GM23338 (cell line): ENCODE measurements around the gene TRMT44. TPM values are rescaled to one million over a fixed set of nuclear protein-coding genes. Genes with fewer than 3 reads are reported as not detected.

Experiments
- ATAC-seq: fragments of 200-7000 bp; cut with Tn5 transposase; 3 replicates; pipeline ENCODE4 v1.9.1; 2020
- DNase-seq: peaks from one replicate; pipeline ENCODE4 v3.0.0-alpha.2; 2015; ENCODE audit warnings: low spot score
- H2AFZ ChIP-seq: fragments of 200-600 bp; sonication (generic); 2 replicates; pipeline ENCODE4 v1.8.0; 2016; ENCODE audit warnings: antibody characterized with exemption, mild to moderate bottlenecking, moderate library complexity
- H3F3A ChIP-seq: fragments of 200-600 bp; sonication (generic); replicated peaks from 2 replicates; pipeline ENCODE4 v1.8.0; 2017; ENCODE audit warnings: antibody characterized with exemption, mixed run types, low read depth
- H3K27ac ChIP-seq: fragments of 200-600 bp; sonication (generic); 2 replicates; pipeline ENCODE4 v1.6.1; 2016; ENCODE audit warnings: low read depth
- H3K27me3 ChIP-seq: fragments of 200-600 bp; sonication (generic); 2 replicates; pipeline ENCODE4 v1.8.0; 2016; ENCODE audit warnings: mild to moderate bottlenecking, mixed run types, moderate library complexity; ENCODE audit not compliant: insufficient read depth
- H3K36me3 ChIP-seq: fragments of 200-600 bp; sonication (generic); 2 replicates; pipeline ENCODE4 v1.8.0; 2016; ENCODE audit warnings: mild to moderate bottlenecking; ENCODE audit not compliant: insufficient read depth
- H3K4me1 ChIP-seq: fragments of 200-600 bp; sonication (generic); 2 replicates; pipeline ENCODE4 v1.8.0; 2016; ENCODE audit warnings: mild to moderate bottlenecking, moderate library complexity; ENCODE audit not compliant: insufficient read depth
- H3K4me2 ChIP-seq: fragments of 200-600 bp; sonication (generic); 2 replicates; pipeline ENCODE4 v1.7.1; 2017; ENCODE audit warnings: mixed run types
- H3K4me3 ChIP-seq: fragments of 200-600 bp; sonication (generic); 2 replicates; pipeline ENCODE4 v1.6.1; 2016; ENCODE audit warnings: mixed run types
- H3K79me2 ChIP-seq: fragments of 200-600 bp; sonication (generic); replicated peaks from 2 replicates; pipeline ENCODE4 v1.8.0; 2017; ENCODE audit warnings: mild to moderate bottlenecking; ENCODE audit not compliant: insufficient read depth
- H3K9me2 ChIP-seq: fragments of 200-600 bp; sonication (generic); 2 replicates; pipeline ENCODE4 v1.8.0; 2017; ENCODE audit not compliant: insufficient read depth
- H4K20me1 ChIP-seq: fragments of 200-600 bp; sonication (generic); replicated peaks from 2 replicates; pipeline ENCODE4 v1.8.0; 2017; ENCODE audit warnings: mild to moderate bottlenecking; ENCODE audit not compliant: insufficient read depth
- H3K27ac Mint-ChIP-seq: 2 replicates; pipeline ENCODE4 v1.8.0; 2020; ENCODE audit warnings: inconsistent platforms, mild to moderate bottlenecking, moderate library complexity, mixed read lengths
- H3K27me3 Mint-ChIP-seq: 3 replicates; pipeline ENCODE4 v1.8.0; 2022; ENCODE audit warnings: low read depth, mild to moderate bottlenecking, moderate library complexity, mixed read lengths, inconsistent platforms; ENCODE audit not compliant: insufficient read depth, poor library complexity
- H3K36me3 Mint-ChIP-seq: 3 replicates; pipeline ENCODE4 v1.8.0; 2021; ENCODE audit warnings: low read depth, mild to moderate bottlenecking, inconsistent platforms, moderate library complexity, mixed read lengths
- H3K4me1 Mint-ChIP-seq: 3 replicates; pipeline ENCODE4 v1.8.0; 2020; ENCODE audit warnings: mild to moderate bottlenecking, inconsistent platforms, mixed read lengths
- H3K4me3 Mint-ChIP-seq: 3 replicates; pipeline ENCODE4 v1.8.0; 2021; ENCODE audit warnings: moderate library complexity, mild to moderate bottlenecking, inconsistent platforms, mixed read lengths
- H3K9me3 Mint-ChIP-seq: 3 replicates; pipeline ENCODE4 v1.8.0; 2020; ENCODE audit warnings: moderate library complexity, mild to moderate bottlenecking, inconsistent platforms, mixed read lengths
- CREB1 ChIP-seq: fragments of 250-450 bp; sonication (Bioruptor Pico); IDR thresholded peaks from 2 replicates; pipeline ENCODE4 v1.5.0; 2020; ENCODE audit warnings: low read depth, mild to moderate bottlenecking, moderate library complexity
- ETS1 ChIP-seq: IDR thresholded peaks from 2 replicates; pipeline ENCODE4 v1.6.1; 2016; ENCODE audit warnings: antibody characterized with exemption
- EZH2 ChIP-seq: fragments of 200-600 bp; sonication (generic); IDR thresholded peaks from one replicate; pipeline ENCODE4 v1.8.0; 2017; ENCODE audit warnings: antibody characterized with exemption, mild to moderate bottlenecking, low read depth; ENCODE audit not compliant: unreplicated experiment
- EZH2phosphoT487 ChIP-seq: fragments of 200-600 bp; sonication (generic); IDR thresholded peaks from one replicate; pipeline ENCODE4 v1.8.1; 2018; ENCODE audit warnings: antibody characterized with exemption; ENCODE audit not compliant: unreplicated experiment
- JUNB ChIP-seq: IDR thresholded peaks from one replicate; pipeline ENCODE4 v1.6.1; 2016; ENCODE audit warnings: antibody characterized with exemption; ENCODE audit not compliant: unreplicated experiment
- NANOG ChIP-seq: IDR thresholded peaks from 2 replicates; pipeline ENCODE4 v1.6.1; 2016; ENCODE audit warnings: antibody characterized with exemption, borderline replicate concordance
- POLR2AphosphoS5 ChIP-seq: IDR thresholded peaks from 2 replicates; pipeline ENCODE4 v1.6.1; 2016; ENCODE audit warnings: antibody characterized with exemption, low read depth
- REST ChIP-seq: IDR thresholded peaks from one replicate; pipeline ENCODE4 v1.6.1; 2018; ENCODE audit warnings: antibody characterized with exemption; ENCODE audit not compliant: unreplicated experiment
- STAT1 ChIP-seq: IDR thresholded peaks from one replicate; pipeline ENCODE4 v1.6.1; 2016; ENCODE audit warnings: antibody characterized with exemption; ENCODE audit not compliant: unreplicated experiment
- ZNF114 ChIP-seq: fragments of 250-450 bp; sonication (Bioruptor Pico); IDR thresholded peaks from 2 replicates; pipeline ENCODE4 v1.5.0; 2020; ENCODE audit warnings: mild to moderate bottlenecking, moderate library complexity
- ZNF331 ChIP-seq: fragments of 250-450 bp; sonication (Bioruptor Pico); IDR thresholded peaks from 2 replicates; pipeline ENCODE4 v1.5.0; 2020; ENCODE audit warnings: low read depth, mild to moderate bottlenecking, moderate library complexity
- polyA plus RNA-seq: library from polyadenylated mRNA; unstranded; fragments of >200 nt; fragmentation: Nextera tagmentation; extraction: Ambion mirVana; gene quantifications from 2 replicates; pipeline ENCODE4 v1.2.1, GENCODE V29; 2016
- total RNA-seq: library from RNA; depleted of rRNA; stranded (reverse); fragments of >200 nt; shearing (Covaris generic); gene quantifications from 2 replicates; pipeline ENCODE4 v1.2.3, GENCODE V29; 2014
- TF ChIP-seq, protein P1 (sequence below): fragments of 250-450 bp; sonication (Bioruptor Pico); IDR thresholded peaks from 2 replicates; pipeline ENCODE4 v1.5.0; 2020; ENCODE audit warnings: mild to moderate bottlenecking, moderate library complexity
- TF ChIP-seq, protein P2 (sequence below), 2 experiments: fragments of 200-600 bp in 1 of 2; sonication (generic) in 1 of 2; conservative IDR thresholded peaks; 2 replicates each; pipeline versions ENCODE4 v1.5.1 to v1.6.1; 2016 to 2017; ENCODE audit warnings: antibody characterized with exemption in 2 of 2, low read depth in 2 of 2, mild to moderate bottlenecking in 2 of 2, moderate library complexity in 1 of 2

TRMT44 gene
- total and polyA plus RNA-seq, 2 experiments from 2014 or later = 10.3 to 49.8 TPM

DNA sequence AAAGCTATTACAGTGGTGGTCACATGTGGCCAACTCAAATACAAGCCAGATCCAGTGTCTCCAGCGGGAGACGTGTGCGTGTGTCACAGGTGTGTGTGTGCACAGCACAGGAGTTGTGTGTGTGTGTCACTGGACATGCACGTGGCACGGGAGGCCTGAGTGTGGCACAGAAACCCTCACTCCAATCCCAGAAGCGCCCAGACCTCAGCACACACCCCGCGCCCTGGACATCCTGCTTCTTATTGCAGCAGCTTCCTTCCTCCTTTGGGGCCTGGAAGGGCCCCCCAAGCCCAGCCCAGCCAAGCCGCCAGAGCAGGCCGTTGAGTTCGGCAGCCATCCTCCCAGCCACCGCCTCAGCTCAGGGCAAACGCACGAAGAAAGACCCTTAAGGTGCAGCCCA, 37.9 kb upstream of the TRMT44 start:
- H3K4me3 Mint-ChIP-seq = no peak overlapping the region
- DNase-seq = no peak
- Histone ChIP-seq H3K4me3 (no peak overlapping the region), H3K9me2 (no peaks in the 10 kb centered on the region), H3K4me1 (peaks cover 2% of the 10 kb centered on the region; the same call in 1 of the 2 replicates), H3K27ac (no peak overlapping the region), H2AFZ (no peak overlapping the region), H3K79me2 (no peaks in the 10 kb centered on the region), H3F3A (no peaks in the 10 kb centered on the region), H4K20me1 (no peaks in the 10 kb centered on the region), H3K36me3 (no peaks in the 10 kb centered on the region), H3K4me2 (no peak overlapping the region), H3K27me3 (no peaks in the 10 kb centered on the region)
- peaks cover 18% of the 10 kb centered on the region for H3K9me3 Mint-ChIP-seq
- peaks cover 36% of the 10 kb centered on the region for H3K36me3 Mint-ChIP-seq
- H3K4me1 Mint-ChIP-seq = peaks cover 9% of the 10 kb centered on the region
- ATAC-seq = no peak
- TF ChIP-seq CREB1 (CRISPR knock-in tag) (no peak), REST (no peak), NANOG (no peak), POLR2AphosphoS5 (no peak), ZNF114 (CRISPR knock-in tag) (no peak), EZH2phosphoT487 (no peak), EZH2 (no peak), JUNB (no peak), STAT1 (no peak), ETS1 (no peak), ZNF331 (CRISPR knock-in tag) (no peak)
- TF ChIP-seq, protein P1, sequence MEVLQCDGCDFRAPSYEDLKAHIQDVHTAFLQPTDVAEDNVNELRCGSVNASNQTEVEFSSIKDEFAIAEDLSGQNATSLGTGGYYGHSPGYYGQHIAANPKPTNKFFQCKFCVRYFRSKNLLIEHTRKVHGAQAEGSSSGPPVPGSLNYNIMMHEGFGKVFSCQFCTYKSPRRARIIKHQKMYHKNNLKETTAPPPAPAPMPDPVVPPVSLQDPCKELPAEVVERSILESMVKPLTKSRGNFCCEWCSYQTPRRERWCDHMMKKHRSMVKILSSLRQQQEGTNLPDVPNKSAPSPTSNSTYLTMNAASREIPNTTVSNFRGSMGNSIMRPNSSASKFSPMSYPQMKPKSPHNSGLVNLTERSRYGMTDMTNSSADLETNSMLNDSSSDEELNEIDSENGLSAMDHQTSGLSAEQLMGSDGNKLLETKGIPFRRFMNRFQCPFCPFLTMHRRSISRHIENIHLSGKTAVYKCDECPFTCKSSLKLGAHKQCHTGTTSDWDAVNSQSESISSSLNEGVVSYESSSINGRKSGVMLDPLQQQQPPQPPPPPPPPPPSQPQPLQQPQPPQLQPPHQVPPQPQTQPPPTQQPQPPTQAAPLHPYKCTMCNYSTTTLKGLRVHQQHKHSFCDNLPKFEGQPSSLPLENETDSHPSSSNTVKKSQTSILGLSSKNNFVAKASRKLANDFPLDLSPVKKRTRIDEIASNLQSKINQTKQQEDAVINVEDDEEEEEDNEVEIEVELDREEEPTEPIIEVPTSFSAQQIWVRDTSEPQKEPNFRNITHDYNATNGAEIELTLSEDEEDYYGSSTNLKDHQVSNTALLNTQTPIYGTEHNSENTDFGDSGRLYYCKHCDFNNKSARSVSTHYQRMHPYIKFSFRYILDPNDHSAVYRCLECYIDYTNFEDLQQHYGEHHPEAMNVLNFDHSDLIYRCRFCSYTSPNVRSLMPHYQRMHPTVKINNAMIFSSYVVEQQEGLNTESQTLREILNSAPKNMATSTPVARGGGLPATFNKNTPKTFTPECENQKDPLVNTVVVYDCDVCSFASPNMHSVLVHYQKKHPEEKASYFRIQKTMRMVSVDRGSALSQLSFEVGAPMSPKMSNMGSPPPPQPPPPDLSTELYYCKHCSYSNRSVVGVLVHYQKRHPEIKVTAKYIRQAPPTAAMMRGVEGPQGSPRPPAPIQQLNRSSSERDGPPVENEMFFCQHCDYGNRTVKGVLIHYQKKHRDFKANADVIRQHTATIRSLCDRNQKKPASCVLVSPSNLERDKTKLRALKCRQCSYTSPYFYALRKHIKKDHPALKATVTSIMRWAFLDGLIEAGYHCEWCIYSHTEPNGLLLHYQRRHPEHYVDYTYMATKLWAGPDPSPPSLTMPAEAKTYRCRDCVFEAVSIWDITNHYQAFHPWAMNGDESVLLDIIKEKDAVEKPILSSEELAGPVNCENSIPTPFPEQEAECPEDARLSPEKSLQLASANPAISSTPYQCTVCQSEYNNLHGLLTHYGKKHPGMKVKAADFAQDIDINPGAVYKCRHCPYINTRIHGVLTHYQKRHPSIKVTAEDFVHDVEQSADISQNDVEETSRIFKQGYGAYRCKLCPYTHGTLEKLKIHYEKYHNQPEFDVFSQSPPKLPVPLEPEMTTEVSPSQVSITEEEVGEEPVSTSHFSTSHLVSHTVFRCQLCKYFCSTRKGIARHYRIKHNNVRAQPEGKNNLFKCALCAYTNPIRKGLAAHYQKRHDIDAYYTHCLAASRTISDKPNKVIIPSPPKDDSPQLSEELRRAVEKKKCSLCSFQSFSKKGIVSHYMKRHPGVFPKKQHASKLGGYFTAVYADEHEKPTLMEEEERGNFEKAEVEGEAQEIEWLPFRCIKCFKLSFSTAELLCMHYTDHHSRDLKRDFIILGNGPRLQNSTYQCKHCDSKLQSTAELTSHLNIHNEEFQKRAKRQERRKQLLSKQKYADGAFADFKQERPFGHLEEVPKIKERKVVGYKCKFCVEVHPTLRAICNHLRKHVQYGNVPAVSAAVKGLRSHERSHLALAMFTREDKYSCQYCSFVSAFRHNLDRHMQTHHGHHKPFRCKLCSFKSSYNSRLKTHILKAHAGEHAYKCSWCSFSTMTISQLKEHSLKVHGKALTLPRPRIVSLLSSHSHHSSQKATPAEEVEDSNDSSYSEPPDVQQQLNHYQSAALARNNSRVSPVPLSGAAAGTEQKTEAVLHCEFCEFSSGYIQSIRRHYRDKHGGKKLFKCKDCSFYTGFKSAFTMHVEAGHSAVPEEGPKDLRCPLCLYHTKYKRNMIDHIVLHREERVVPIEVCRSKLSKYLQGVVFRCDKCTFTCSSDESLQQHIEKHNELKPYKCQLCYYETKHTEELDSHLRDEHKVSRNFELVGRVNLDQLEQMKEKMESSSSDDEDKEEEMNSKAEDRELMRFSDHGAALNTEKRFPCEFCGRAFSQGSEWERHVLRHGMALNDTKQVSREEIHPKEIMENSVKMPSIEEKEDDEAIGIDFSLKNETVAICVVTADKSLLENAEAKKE (CRISPR knock-in tag) = no peak
- TF ChIP-seq, protein P2, sequence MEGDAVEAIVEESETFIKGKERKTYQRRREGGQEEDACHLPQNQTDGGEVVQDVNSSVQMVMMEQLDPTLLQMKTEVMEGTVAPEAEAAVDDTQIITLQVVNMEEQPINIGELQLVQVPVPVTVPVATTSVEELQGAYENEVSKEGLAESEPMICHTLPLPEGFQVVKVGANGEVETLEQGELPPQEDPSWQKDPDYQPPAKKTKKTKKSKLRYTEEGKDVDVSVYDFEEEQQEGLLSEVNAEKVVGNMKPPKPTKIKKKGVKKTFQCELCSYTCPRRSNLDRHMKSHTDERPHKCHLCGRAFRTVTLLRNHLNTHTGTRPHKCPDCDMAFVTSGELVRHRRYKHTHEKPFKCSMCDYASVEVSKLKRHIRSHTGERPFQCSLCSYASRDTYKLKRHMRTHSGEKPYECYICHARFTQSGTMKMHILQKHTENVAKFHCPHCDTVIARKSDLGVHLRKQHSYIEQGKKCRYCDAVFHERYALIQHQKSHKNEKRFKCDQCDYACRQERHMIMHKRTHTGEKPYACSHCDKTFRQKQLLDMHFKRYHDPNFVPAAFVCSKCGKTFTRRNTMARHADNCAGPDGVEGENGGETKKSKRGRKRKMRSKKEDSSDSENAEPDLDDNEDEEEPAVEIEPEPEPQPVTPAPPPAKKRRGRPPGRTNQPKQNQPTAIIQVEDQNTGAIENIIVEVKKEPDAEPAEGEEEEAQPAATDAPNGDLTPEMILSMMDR (conservative IDR thresholded peaks at IDR 0.05; ENCODE audit: low read depth in 2 of 2) = no peak
- peak overlapping the region; percentile 62; the same call in 1 of the 2 replicates for H3K27ac Mint-ChIP-seq
- peaks cover 17% of the 10 kb centered on the region for H3K27me3 Mint-ChIP-seq
